ENCODE results near the gene SGTA. TPM values are rescaled to one million over a fixed set of nuclear protein-coding genes. Genes with fewer than 3 reads are reported as not detected.
A peak's percentile ranks its signal among the peaks of the same experiment; 100 is the strongest.

The SGTA gene
- total and polyA plus RNA-seq, 2 of the 8 experiments (the other 6 are each of a cell fraction or from before 2014, with no cell fraction given), result 86.8 to 130 TPM

GRCh38 chr19:2814426-2814825 is 31.4 kb upstream of the SGTA start:
- H3K79me1 ChIP-seq (ENCODE audit: low read depth, low read length), result no peaks in the 10 kb centered on the region
- no peak overlapping the region for H4K91ac ChIP-seq (replicated peaks; ENCODE audit: insufficient read length, low read length)
- peaks cover 11 to 40% (median 29%) of the 10 kb centered on the region in 4 experiments; a peak in 6 of 8 replicates for H3K36me3 ChIP-seq (ENCODE audit: control insufficient read depth in 2 of 4, insufficient read depth in 4 of 4, low read length in 3 of 4)
- H3K56ac ChIP-seq (replicated peaks; ENCODE audit: insufficient read length, low read depth, low read length), result no peak overlapping the region
- H4K5ac ChIP-seq (ENCODE audit: insufficient read length, low read depth, low read length), result no peak overlapping the region
- no peak overlapping the region for H3K4me3 ChIP-seq (ENCODE audit: extremely low read depth in 1 of 4, insufficient read depth in 2 of 4, low read depth in 3 of 4, low read length in 4 of 4)
- no peak overlapping the region for H4K8ac ChIP-seq (ENCODE audit: extremely low read depth, insufficient read depth, low read length)
- H3K27ac ChIP-seq (ENCODE audit: low read depth, low read length), result no peak overlapping the region
- H3K27me3 ChIP-seq (replicated peaks in 1 of 4; ENCODE audit: control insufficient read depth in 3 of 4, extremely low read depth in 1 of 4, insufficient read depth in 3 of 4, low read length in 3 of 4), result no peaks in the 10 kb centered on the region
- H3K4me1 ChIP-seq (replicated peaks in 1 of 4; ENCODE audit: control insufficient read depth in 3 of 4, insufficient read depth in 4 of 4, low read length in 3 of 4), result no peaks in the 10 kb centered on the region
- H2BK12ac ChIP-seq (ENCODE audit: low read depth, low read length), result no peak overlapping the region
- H2BK15ac ChIP-seq (ENCODE audit: low read length), result no peak overlapping the region
- H3K4ac ChIP-seq (replicated peaks; ENCODE audit: insufficient read length, low read depth, low read length), result no peak overlapping the region
- no peak overlapping the region for H2BK120ac ChIP-seq (replicated peaks; ENCODE audit: low read depth, low read length)
- H2BK5ac ChIP-seq (ENCODE audit: low read depth, low read length), result no peak overlapping the region
- no peaks in the 10 kb centered on the region for H3K9me3 ChIP-seq (ENCODE audit: insufficient read depth in 2 of 2, low read depth in 1 of 2, low read length in 1 of 2)
- H3K79me2 ChIP-seq (ENCODE audit: control insufficient read depth in 1 of 2, insufficient read depth in 2 of 2, low read length in 2 of 2), result no peaks in the 10 kb centered on the region
- no peaks in the 10 kb centered on the region for H3K23me2 ChIP-seq (ENCODE audit: low read depth, low read length)
- H3K9ac ChIP-seq (replicated peaks in 1 of 4; ENCODE audit: extremely low read depth in 1 of 4, low read depth in 3 of 4, low read length in 3 of 4), result no peak overlapping the region
- H3K14ac ChIP-seq (ENCODE audit: insufficient read length), result no peak overlapping the region
- CTCF ChIA-PET (ENCODE audit: partially characterized antibody), result no interaction called here
- POLR2A ChIA-PET (ENCODE audit: partially characterized antibody), result interaction anchor here (1.5 kb wide), 1 partner anchor 14 kb away, joined by 5 read pairs; no protein-coding TSS in a partner anchor
- peak in 1 of 2 experiments; percentile 39 for DNase-seq (ENCODE audit: low read depth in 1 of 2, low spot score in 2 of 2)
- H3K18ac ChIP-seq (ENCODE audit: extremely low read depth, low read length), result no peak overlapping the region
- no peak overlapping the region for H2AK5ac ChIP-seq (ENCODE audit: low read depth, low read length)
- H4K20me1 ChIP-seq (replicated peaks in 1 of 2; ENCODE audit: control insufficient read depth in 1 of 2, insufficient read depth in 2 of 2, low read length in 2 of 2), result peaks cover 7% of the 10 kb centered on the region in 2 experiments
- WGBS, 2 experiments (ENCODE audit: extremely low coverage in 1 of 2, insufficient coverage in 1 of 2, insufficient read length in 1 of 2, insufficient replicate concordance in 2 of 2, low coverage in 1 of 2, low lambda C conversion rate in 2 of 2, missing lambda C conversion rate in 1 of 2), result 88% methylated on average over 11 of the region's 11 CpGs; no CpG with 5 or more reads in 1 of the 2 experiments
- H3K4me2 ChIP-seq (ENCODE audit: insufficient read depth in 1 of 2, low read depth in 2 of 2, low read length in 2 of 2), result no peak overlapping the region
- H3K23ac ChIP-seq (ENCODE audit: insufficient read length), result no peak overlapping the region
- H2BK20ac ChIP-seq (ENCODE audit: low read length), result no peak overlapping the region
- no peak overlapping the region for H2AFZ ChIP-seq (ENCODE audit: low read length)
- FAIRE-seq, result no peak
- TF ChIP-seq TCF12 (IDR thresholded peaks at IDR 0.05; ENCODE audit: low read depth, low read length), result no peak
- no peak for TF ChIP-seq TAF1 (IDR thresholded peaks at IDR 0.05; ENCODE audit: low read depth, low read length)
- TF ChIP-seq USF2 (IDR thresholded peaks at IDR 0.05; ENCODE audit: low read length), result no peak
- TF ChIP-seq SP4 (IDR thresholded peaks at IDR 0.05; ENCODE audit: low read length), result no peak
- TF ChIP-seq TAF7 (optimal IDR thresholded peaks at IDR 0.05; ENCODE audit: borderline replicate concordance, low read depth, low read length), result no peak
- no peak for TF ChIP-seq GABPA (IDR thresholded peaks at IDR 0.05; ENCODE audit: borderline replicate concordance, insufficient read depth, low read length)
- no peak for TF ChIP-seq CBX8 (IDR thresholded peaks at IDR 0.05; ENCODE audit: borderline replicate concordance, low read depth, low read length)
- TF ChIP-seq RNF2 (IDR thresholded peaks at IDR 0.05; ENCODE audit: borderline replicate concordance, low read depth, low read length, missing control alignments, poor library complexity, severe bottlenecking), result no peak
- TF ChIP-seq SP1 (IDR thresholded peaks at IDR 0.05; ENCODE audit: low read depth, low read length), result no peak
- TF ChIP-seq SIX5 (IDR thresholded peaks at IDR 0.05; ENCODE audit: low read depth, low read length), result no peak
- TF ChIP-seq POU5F1 (IDR thresholded peaks at IDR 0.05; ENCODE audit: low read depth, low read length), result no peak
- no peak for TF ChIP-seq E2F6 (IDR thresholded peaks at IDR 0.05)
- TF ChIP-seq EP300 (IDR thresholded peaks at IDR 0.05; ENCODE audit: borderline replicate concordance in 1 of 2, low read depth in 2 of 2, low read length in 2 of 2), result no peak

All from H1 (cell line).